Urothelium cell line (cell line): ENCODE results near the gene ADAM15.

Source experiments
- DNase-seq: peaks from one replicate; pipeline ENCODE4 v3.0.0; 2011; ENCODE audit warnings: low spot score, mixed read lengths
- FAIRE-seq: peaks from 2 replicates; lab custom pipeline; 2011; peaks lifted over from hg19 to GRCh38; lab: Jason Lieb, UNC

Gene ADAM15

DNA sequence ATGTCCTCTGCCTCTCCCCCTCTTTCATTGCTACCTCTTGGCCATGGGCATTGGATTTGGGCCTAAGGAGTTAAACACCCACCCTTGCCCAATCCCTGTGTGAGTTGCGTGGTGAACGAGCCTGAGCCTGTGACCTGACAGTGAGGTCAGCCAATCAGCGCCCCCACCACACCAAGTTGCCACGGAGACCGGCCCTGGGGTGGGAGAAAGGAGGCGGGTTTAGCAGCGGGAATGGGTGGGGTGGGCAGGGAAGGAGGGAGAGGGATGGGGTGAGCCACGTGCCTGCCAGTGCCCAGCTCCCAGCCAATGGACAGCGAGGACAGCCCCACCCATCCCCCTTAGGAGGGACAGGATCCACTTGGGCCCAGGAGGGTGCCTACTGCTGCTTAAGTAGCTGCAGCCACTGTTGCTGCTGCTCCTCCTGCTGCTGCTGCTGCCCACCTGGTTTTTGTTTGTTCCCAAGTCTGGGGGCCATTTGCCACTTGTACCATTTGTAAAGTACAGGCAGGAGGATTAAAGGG, 39.0 kb upstream of the ADAM15 start:
- FAIRE-seq (no peak), DNase-seq (no peak)

DNA sequence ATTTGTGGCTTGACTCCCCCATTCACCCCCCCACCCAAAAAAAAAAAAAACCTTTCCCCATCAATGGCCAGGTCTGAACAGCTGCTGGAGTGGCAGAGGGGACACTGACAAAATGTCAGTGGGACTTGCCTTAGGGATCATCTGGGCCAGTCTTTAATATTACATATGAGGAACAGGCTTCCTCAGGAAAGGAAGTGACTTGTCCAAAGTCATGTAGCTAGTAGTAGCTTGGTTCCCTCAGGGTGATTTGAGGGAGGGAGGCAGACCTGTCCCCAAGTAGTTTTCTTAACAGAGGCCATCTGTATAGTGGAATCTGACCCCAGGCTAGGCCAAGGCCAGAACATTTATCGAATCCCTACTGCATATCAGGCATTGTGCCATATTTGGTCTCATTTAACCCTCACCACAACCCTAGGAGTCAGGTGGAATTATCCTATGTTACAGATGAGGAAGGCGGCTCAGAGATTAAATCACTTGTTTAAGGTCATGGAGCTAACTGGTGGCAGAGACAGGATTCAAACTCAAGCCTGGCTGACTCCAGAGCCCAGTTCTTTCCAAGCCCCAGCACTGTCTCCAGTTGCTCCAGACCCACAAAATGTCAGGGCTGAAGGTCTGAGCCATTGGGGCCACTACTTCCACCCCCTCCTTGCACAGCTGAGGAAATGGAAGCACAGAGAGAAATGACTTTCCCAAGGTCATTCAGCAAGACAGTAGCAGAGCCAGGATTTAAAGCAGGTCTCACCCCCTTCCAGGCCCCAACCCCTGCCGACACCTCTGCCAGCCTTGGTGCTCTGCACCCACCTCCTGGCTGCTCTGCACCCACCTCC, 38.1 kb upstream of the ADAM15 start:
- DNase-seq (no peak), FAIRE-seq (no peak)

DNA sequence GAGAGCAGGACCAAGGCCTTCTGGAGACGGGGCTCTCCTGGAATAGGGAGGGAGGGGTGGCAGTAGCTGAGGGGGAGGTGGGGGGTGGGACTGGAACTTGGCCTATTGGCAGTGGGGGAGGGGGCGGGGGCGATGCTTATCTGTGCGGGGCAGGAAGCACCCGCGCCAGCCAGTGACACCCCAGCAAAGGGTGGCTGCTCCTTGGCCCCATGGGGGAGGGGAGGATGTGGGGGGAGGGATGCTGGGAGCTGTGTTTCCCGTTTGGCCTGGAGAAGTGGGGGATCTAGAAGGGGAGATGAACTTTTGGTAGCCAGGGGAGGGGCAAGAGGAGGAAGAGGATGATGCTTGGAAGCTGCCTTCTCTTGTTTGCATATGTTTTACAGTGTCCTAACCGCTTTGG, 37.5 kb upstream of the ADAM15 start:
- DNase-seq (no peak), FAIRE-seq (no peak)

DNA sequence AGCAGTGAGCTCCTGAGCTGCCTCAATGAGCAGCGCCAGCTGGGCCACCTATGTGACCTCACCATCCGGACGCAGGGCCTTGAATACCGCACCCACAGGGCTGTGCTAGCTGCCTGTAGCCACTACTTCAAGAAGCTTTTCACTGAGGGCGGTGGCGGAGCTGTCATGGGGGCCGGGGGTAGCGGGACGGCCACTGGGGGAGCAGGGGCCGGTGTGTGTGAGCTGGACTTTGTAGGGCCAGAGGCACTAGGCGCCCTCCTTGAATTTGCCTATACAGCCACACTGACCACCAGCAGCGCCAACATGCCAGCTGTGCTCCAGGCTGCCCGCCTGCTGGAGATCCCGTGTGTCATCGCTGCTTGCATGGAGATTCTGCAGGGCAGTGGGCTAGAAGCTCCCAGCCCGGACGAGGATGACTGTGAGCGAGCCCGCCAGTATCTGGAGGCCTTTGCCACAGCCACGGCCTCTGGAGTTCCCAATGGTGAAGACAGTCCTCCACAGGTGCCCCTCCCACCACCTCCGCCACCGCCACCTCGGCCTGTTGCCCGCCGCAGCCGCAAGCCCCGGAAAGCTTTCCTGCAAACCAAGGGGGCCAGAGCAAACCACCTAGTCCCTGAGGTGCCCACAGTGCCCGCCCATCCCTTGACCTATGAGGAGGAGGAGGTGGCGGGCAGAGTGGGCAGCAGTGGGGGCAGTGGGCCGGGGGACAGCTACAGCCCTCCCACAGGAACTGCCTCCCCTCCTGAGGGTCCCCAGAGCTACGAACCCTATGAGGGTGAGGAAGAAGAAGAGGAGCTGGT, 36.2 kb upstream of the ADAM15 start:
- no peak for DNase-seq
- no peak for FAIRE-seq

DNA sequence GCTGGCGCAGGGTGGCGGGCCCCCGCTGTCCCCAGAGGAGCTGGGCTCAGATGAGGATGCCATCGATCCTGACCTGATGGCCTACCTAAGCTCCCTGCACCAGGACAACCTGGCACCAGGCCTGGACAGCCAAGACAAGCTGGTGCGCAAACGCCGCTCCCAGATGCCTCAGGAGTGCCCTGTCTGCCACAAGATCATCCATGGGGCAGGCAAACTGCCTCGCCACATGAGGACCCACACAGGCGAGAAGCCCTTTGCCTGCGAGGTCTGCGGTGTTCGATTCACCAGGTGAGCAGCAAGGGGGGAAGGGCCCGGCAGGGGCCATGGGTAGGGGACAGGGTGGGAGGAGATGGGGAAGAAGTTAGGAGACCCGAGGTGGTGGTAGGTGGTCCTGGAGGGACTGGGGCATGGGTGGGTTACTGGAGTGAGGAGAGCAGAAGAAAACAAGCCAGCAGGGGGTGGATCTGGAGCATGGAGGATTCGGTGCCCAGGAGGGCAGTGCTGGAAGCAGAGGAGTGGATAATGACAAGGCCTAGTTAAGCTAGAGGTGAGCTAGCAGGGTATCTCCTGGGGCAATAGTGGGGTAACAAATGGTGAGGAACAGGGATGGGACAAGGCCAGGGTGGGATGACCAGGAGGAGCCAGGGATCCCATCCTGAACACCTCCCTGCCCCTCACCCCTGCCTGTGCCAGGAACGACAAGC, 35.4 kb upstream of the ADAM15 start:
- FAIRE-seq: no peak

DNA sequence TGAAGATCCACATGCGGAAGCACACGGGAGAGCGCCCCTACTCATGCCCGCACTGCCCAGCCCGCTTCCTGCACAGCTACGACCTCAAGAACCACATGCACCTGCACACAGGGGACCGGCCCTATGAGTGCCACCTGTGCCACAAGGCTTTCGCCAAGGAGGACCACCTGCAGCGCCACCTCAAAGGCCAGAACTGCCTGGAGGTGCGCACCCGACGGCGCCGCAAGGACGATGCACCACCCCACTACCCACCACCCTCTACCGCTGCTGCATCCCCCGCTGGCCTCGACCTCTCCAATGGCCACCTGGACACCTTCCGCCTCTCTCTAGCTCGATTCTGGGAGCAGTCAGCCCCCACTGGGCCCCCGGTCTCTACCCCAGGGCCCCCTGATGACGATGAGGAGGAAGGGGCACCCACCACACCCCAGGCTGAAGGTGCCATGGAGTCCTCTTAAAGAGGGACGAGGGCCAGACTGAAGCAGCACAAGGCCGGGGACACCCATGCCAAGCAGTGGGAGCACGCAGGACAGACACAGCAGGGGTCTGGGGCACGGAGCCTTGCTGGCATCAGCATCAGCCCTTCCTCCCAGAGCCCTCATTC, 34.8 kb upstream of the ADAM15 start:
- DNase-seq (no peak), FAIRE-seq (no peak)

More for the DNA sequence above, 35.4 kb upstream of the ADAM15 start:
- DNase-seq: no peak

DNA sequence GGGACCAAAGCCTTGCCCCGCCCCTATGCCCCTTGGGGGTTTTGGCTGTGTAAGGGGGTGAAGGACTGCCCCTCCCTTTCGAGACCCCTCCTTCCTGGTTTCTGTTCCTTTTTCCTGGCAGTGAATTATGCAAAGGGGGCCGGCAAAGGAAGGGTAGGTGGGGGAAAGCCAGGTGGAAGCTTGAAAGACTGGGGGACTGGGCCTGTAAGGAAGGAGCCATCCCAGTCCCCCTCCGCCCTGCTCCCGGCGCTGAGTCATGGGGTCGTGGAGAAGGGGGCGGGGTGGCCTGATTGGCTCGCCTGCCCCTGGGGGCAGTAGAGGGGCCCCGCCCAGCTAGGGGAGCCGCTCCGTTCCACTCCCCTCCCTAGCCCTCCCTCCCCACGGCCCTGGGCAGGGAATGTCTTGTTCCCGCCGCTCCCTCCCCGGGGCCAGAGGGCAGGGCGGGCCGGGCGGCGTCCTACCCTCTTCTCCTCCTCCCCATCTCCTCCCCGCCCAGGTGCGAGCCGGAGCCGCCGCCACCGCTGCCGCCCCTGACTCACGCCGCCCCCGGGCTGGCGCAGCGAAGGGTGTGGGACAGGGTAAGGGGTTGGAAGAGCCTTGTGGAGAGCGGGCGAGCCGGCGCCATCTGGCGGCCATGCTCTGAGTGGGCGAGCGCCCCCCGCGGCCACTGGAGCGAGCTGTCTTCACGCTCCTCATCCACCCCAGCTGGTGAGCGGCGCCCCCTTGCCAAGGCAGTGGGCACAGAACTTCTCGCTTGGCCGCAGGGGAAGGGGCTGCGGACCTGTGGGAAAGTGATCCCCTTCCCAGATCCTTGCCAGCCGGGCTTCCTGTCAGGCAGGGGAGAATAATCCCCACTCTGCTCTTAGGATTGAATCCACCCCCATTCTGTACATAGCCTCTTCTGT, 33.8 kb upstream of the ADAM15 start:
- FAIRE-seq: peak; percentile 92

DNA sequence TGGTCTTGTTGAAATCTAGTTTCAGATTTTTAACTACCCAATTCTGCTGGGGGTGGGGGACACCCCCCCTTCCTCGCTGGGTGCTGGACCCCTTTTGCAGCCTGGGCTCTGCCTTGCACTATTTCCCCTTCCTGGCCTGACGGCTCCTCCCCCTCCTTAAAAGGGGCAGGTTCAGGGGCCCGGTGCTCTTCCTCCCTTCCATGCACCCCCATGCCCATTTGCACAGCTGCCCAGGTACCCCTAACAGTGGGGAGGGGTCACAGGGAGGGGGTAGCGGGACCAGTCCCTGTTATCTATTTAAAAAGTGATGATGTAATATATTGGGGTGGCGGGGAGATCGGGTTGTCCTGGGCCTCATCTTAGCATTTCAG, 33.2 kb upstream of the ADAM15 start:
- DNase-seq (no peak), FAIRE-seq (no peak)

More for the DNA sequence above, 33.8 kb upstream of the ADAM15 start:
- peak; percentile 92 for DNase-seq

DNA sequence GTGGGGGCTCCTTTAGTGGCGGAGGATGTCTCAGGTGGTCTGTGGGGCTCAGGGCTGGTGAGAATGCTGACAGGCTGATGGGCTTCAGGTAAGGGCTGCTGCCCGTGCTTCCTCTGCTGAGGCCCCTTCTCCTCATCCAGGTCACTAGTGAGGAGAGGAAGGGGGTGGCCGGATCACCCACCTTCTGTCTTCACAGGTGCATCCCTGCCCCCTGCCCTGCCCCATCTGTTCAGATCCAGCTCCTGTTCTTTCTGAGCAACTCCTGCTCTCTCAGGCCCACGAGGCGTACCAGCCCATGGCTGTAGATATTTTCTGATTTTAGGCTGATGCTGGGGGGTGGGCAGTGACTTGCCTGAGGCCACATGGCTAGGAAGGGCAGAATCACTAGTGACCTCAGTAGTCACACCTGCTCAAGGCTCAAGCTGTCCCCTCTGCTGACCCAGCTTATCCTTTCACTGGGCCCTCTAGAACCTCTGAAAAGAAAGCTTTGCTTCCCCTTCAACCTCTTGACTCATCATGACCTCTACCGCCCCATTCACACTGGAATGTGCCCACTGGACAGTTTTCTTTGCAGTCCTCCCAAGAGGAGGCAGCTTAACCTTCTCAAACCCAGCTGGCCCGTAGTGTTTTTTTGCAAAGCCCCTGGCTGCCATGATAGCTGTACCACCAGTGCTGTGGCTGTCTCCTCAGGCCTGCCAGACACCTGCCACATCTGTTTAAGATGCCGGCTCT, 32.3 kb upstream of the ADAM15 start:
- no peak for FAIRE-seq
- DNase-seq: no peak

DNA sequence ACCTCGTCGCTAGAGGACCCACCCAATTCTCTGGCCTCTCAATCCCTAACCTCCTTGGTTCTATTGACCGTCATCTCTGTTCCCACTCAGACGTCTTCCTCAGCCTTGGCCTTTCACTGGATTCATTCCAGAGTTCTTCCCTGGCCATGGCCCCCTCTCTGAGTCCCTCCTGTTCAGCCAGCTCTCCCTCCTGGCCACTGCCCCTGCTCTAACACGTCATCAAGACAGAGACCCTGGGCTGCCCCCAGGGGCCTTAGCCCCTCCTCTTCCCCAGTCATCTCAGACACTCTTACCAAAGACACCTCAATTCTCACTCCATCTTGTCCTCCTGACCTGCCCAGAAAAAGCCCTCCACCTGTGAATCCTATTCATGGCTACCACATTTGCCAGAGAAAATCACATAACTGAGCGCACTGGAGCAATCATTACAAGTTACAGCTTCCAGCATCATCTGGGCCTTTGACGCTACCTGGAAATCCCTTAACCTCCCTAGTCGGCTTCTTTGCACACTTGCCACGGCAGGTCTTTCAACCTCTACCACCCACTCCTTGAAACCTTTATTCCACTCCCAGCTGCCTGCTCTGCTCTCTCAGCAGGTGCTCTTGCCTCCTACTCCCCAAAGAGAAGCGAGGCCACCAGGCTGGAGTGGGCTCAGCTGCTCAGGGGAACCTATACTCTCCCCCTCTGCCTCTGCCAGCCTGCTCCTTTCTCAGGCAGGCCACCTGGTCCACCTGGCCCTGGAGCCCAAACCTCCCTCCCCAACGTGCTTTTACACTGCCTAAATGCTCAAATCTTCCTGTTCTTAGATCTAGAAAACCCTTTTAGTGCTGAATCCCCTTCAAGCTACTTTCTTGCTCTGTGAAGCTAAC, 31.5 kb upstream of the ADAM15 start:
- DNase-seq (no peak), FAIRE-seq (no peak)

DNA sequence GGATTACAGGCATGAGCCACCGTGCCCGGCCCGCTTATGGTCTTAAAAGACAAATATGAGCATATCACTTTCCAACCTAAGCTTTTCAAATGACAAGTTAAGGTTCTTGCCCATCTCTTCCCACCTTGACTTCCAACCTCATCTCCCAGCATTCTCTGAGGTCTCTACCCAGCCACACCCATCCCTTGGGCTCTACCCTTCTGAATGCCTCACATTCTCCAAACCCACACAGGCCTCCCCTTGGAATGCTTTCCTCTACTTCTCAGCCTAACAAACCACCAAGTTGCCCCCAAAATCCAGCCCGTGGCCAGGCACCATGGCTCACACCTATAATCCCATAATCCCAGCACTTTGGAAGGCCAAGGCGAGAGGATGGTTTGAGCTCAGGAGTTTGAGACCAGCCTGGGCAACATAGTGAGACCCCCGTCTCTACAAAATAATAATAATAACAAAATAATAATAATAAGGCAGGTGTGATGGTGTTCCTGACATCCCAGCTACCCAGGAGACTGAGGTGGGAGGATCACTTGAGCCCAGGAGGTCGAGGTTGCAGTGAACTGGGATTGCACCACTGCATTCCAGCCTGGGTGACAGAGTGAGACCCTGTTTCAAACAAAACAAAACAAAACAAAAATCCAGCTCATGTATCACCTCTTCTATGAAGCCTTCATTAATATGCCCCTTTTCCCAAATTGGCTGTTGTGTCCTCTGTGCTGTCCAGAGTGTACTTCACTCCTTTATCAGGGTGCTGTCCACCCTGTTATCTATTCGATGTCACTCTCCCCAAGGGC, 28.8 kb upstream of the ADAM15 start:
- DNase-seq (no peak), FAIRE-seq (no peak)

DNA sequence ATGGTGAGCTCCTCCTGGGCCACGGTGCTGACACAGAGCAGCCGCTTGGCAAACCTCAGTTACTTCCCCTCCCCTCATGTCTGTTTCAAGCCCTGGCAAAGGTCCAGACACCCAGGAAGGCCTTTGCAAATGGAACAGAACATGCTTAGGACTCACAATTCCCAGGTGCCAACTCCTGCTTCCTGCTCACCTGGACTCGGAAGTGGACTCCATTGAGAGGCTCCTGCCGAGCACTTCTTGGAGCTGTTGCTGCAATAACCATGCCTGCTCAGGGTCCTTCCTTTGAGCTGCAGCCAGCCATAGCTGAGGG, 28.2 kb upstream of the ADAM15 start:
- DNase-seq (no peak), FAIRE-seq (no peak)

DNA sequence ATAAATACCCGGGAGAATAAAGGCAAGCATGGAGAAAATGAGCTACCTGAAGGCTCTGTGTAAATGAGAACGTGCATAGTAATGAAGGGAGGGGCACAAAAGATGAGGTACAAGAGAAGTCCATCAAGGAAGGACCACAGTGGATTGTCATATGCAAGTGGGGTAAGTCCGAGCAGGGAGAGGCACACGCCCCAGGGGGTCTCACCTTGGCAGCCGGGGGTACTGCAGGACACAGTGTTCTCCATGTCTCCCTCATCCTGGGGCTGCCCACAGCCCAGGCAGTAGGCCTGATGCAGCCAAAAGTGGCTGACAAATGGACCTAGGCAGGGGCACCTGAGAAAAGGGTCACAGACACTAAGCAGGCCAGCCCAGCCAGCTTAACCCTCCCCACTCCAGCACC, 27.5 kb upstream of the ADAM15 start:
- FAIRE-seq: no peak
- no peak for DNase-seq

DNA sequence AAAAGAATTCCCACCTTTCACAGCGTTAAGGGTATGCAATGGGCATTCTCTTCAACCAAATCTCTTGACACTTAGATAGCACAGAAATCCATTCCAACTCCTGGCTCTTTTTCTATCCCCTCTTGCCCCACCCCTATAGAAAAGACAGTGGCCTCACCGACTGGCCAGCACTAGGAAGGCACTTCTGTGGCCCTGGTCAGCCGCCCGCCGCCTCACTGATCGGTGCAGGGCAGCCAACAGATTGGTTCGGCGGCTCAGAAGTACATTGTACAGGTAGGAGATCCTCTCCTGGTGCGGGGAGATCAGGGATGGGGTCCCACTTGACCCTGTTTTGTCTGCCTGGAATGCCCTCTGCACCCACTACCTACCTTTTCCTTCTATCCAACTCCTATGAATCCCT, 26.8 kb upstream of the ADAM15 start:
- no peak for DNase-seq
- FAIRE-seq: no peak

DNA sequence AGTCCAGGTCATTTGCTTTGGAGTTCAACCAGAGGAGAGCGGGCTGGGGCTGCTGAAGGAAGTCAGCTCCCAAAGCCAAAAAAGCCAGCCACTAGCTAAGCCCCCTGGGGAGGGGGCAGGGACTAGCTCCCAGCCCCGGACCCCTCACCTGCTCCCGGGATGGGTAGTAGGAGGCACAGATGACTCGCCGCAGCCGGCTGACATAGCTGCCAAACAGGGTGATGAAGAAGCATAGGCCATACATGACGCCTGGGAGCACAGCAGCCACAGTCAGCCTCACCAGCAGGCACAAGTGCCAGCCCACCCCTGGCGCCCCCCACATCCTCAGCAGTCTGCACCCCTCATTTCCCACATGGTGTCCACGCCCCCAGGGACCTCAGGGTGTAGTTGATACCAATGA, 25.0 kb upstream of the ADAM15 start:
- no peak for DNase-seq
- no peak for FAIRE-seq

DNA sequence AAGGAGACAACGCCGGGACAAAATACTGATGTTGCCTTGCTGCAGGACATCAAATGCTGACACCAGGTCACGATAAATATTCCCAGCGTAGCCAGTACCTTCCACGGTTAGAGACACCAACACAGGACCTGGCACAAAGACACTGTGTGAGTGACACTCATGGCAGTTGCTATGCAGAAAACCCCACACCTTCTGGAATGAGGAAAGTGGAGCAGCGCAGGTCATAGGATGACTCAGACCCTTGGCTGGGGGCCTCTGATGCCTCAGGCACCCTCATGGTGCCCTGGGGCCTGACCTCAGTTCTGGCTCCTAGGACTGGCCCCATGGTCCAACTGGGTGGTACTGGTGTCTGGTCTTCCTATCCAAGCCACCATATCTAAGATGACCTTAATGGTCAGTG, 24.5 kb upstream of the ADAM15 start:
- DNase-seq (peak; percentile 47), FAIRE-seq (peak; percentile 35)

DNA sequence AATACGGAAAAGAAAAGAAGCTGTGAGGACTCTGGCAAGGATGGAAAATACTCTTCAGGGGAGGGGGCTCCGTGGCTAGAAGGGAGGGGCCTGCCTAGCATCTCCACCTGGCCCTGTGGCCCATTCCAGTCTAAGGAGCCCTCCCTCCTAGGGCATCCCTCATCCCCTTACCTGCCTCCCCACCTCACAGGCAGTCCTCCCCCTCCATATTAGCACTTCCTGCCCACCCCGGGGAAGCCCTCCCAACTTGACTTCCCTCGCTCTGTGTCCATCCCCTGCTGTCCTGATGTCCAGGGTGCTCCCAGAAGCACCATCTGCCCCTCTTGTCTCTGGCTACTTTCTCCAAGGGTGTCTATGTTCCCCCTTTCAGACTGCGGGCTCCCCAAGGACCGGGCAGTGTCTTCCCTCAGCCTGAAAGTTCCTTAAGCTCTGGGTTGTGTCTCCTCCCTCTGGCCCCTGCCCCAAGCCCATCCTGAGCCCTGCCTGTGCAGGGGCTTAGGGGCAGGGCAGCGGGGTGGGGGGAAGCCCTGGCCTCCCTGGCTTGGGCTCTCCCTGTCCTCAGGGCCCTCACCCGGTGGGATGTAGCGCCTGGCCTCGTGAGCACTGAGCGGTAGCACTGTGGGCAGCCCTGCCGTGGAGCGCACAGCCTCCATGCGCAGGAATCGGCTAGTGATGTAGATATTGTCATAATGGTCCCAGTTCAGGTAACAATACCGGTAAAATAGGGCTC, 21.4 kb upstream of the ADAM15 start:
- DNase-seq: no peak
- FAIRE-seq: no peak
